Tibial artery (tissue), 4 donors: ENCODE data around the gene CXorf65.

Experiments used
- DNase-seq, 2 donors: peaks; one replicate each; pipeline ENCODE4 v3.0.0-alpha.2; 2019
- H3K27ac ChIP-seq, 2 donors: fragments of 200-600 bp; sonication (generic) in 1 of 2; 1 replicate in 1 of 2; 2 replicates in 1 of 2; pipeline ENCODE4 v1.5.1; 2018 to 2019; ENCODE audit warnings: mild to moderate bottlenecking in 1 of 2
- H3K27me3 ChIP-seq, 2 donors: fragments of 200-600 bp; sonication (generic) in 1 of 2; one replicate each; pipeline versions ENCODE4 v1.5.1 to v1.6.0; 2016 to 2019
- H3K36me3 ChIP-seq, 3 donors: fragments of 200-600 bp; sonication (generic) in 2 of 3; one replicate each; pipeline ENCODE4 v1.5.1; 2016 to 2019; ENCODE audit warnings: mild to moderate bottlenecking in 2 of 3
- H3K4me1 ChIP-seq, 4 donors: fragments of 200-600 bp; sonication (generic) in 2 of 4; 1 replicate in 3 of 4; 2 replicates in 1 of 4; pipeline ENCODE4 v1.5.1; 2016 to 2019
- H3K4me3 ChIP-seq, 2 donors: fragments of 200-600 bp; sonication (generic) in 1 of 2; 1 replicate in 1 of 2; 2 replicates in 1 of 2; pipeline ENCODE4 v1.5.1; 2018 to 2019; ENCODE audit warnings: mild to moderate bottlenecking in 2 of 2
- H3K9me3 ChIP-seq, 3 donors: fragments of 200-600 bp; sonication (generic) in 1 of 3; one replicate each; pipeline ENCODE4 v1.5.1; 2016 to 2019
- intact Hi-C: fragments of 100-400 bp; cut with DNase I; formaldehyde crosslinking; loops from one replicate; pipeline ENCODE4 v1.15.0; 2023; ENCODE audit warnings: low total_unique reads
- TF ChIP-seq, protein P1 (sequence below), 2 experiments: fragments of 200-600 bp in 1 of 2; fragments of 450-650 bp in 1 of 2; IDR thresholded peaks; one replicate each; pipeline ENCODE4 v1.5.1; 2017 to 2019; ENCODE audit warnings: antibody characterized with exemption in 2 of 2, mild to moderate bottlenecking in 1 of 2, moderate library complexity in 1 of 2

The CXorf65 gene

DNA sequence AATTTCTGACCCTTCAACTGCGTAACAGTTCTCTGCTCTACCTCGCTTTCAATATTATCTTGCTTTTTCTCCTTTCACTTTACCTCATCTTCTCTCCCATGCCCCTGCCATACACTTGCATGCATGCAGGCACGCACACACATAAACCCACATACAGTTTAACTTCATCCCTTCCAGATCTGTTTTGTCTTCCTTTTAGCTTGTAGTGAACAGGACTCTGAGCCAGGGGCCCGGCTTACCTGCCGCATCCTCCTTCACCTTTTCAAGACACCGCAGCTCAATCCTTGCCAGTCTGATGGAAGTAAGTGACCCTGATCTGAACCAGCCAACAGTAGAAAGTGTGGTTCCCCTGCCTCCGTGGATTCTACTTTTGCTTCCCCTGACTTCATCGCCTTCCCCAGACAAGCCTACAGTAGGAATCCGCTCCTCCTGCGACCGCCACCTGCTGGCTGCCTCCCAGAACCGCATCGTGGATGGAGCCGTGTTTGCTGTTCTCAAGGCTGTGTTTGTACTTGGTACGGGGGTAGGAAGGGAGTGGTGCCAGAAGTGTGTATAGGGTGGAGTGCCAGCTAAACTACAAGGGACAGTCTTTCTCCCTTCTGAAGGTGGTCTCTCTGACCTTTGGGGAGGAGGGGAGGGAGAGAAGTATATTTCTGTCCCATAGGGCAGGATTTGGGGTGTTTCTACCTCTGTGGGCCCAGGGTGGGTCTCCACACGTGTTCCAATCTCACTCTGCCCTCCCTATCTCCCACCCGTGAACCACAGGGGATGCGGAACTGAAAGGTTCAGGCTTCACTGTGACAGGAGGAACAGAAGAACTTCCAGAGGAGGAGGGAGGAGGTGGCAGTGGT, 22.6 kb upstream of the CXorf65 start:
- Histone ChIP-seq H3K4me3 (no peak overlapping the region), H3K27ac (no peak overlapping the region)
- intact Hi-C loops, result no loop called here

DNA sequence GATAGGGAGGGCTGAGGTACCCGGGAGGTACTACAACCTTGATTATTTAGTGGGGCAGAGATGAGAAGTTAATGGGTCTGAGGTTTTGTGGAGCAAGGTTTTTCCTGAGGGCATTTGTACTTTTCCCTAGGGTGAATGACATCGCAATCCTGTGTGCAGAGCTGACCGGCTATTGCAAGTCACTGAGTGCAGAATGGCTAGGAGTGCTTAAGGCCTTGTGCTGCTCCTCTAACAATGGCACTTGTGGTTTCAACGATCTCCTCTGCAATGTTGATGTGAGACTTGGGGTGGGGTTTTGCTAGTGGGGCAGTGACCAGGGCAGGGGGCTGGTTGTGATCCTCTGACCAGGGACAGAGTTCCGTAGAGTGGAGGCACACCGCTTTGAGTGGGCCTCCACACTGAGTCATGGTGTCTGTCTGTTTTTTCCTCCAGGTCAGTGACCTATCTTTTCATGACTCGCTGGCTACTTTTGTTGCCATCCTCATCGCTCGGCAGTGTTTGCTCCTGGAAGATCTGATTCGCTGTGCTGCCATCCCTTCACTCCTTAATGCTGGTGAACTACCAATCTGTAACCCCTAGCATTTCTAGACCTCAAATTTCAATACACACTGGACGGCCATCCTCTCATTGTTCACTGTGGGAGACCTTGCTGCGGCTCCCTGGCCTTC, 21.8 kb upstream of the CXorf65 start:
- Histone ChIP-seq H3K4me3 (no peak overlapping the region), H3K27me3 (no peaks in the 10 kb centered on the region), H3K4me1 (no peaks in the 10 kb centered on the region), H3K27ac (no peak overlapping the region), H3K36me3 (peaks cover 16 to 97% (median 67%) of the 10 kb centered on the region in 3 donors), H3K9me3 (no peaks in the 10 kb centered on the region)
- DNase-seq, result no peak
- TF ChIP-seq, protein P1, sequence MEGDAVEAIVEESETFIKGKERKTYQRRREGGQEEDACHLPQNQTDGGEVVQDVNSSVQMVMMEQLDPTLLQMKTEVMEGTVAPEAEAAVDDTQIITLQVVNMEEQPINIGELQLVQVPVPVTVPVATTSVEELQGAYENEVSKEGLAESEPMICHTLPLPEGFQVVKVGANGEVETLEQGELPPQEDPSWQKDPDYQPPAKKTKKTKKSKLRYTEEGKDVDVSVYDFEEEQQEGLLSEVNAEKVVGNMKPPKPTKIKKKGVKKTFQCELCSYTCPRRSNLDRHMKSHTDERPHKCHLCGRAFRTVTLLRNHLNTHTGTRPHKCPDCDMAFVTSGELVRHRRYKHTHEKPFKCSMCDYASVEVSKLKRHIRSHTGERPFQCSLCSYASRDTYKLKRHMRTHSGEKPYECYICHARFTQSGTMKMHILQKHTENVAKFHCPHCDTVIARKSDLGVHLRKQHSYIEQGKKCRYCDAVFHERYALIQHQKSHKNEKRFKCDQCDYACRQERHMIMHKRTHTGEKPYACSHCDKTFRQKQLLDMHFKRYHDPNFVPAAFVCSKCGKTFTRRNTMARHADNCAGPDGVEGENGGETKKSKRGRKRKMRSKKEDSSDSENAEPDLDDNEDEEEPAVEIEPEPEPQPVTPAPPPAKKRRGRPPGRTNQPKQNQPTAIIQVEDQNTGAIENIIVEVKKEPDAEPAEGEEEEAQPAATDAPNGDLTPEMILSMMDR (IDR thresholded peaks at IDR 0.05), result no peak
- intact Hi-C loops, result no loop called here

More for the DNA sequence above, 22.6 kb upstream of the CXorf65 start:
- TF ChIP-seq, protein P1 (IDR thresholded peaks at IDR 0.05), result peak; percentile 53 to 56
- H3K36me3 ChIP-seq, result peaks cover 15 to 97% (median 67%) of the 10 kb centered on the region in 3 donors
- no peaks in the 10 kb centered on the region for H3K9me3 ChIP-seq
- DNase-seq, result peak; percentile 51 to 73
- no peaks in the 10 kb centered on the region for H3K4me1 ChIP-seq
- no peaks in the 10 kb centered on the region for H3K27me3 ChIP-seq

DNA sequence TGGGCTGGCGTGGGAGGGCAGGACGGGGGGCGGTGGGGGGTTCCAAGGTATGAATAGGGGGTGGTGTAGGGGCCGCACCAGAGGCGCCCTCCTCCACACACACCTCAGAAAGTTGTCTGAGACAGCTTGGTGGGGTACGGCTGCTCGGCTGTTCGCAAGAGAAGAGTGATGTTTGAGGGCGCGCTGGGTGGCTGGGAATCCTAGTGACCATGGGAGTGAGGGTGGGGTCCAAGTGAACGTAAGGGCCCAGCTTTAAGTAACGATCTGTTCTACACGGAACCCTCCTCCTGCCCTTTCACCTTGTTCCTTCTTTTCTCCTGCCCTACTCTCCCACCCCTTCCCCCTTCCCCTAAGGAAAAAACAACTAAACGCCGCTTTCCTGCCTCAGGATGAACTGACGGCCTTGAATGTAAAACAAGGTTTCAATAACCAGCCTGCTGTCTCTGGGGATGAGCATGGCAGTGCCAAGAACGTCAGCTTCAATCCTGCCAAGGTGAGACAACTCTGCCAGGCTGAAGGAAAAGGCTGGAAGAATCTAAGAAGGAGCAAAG, 12.5 kb upstream of the CXorf65 start:
- Histone ChIP-seq H3K27me3 (no peaks in the 10 kb centered on the region), H3K4me3 (peak overlapping the region; percentile 71 to 75), H3K9me3 (no peaks in the 10 kb centered on the region), H3K4me1 (peaks cover 0 to 13% (median 0%) of the 10 kb centered on the region in 4 donors), H3K36me3 (peaks cover 17 to 34% (median 18%) of the 10 kb centered on the region in 3 donors), H3K27ac (peak overlapping the region; percentile 83 to 89)
- TF ChIP-seq, protein P1 (IDR thresholded peaks at IDR 0.05), result no peak
- no peak for DNase-seq
- intact Hi-C loops, result no loop called here

DNA sequence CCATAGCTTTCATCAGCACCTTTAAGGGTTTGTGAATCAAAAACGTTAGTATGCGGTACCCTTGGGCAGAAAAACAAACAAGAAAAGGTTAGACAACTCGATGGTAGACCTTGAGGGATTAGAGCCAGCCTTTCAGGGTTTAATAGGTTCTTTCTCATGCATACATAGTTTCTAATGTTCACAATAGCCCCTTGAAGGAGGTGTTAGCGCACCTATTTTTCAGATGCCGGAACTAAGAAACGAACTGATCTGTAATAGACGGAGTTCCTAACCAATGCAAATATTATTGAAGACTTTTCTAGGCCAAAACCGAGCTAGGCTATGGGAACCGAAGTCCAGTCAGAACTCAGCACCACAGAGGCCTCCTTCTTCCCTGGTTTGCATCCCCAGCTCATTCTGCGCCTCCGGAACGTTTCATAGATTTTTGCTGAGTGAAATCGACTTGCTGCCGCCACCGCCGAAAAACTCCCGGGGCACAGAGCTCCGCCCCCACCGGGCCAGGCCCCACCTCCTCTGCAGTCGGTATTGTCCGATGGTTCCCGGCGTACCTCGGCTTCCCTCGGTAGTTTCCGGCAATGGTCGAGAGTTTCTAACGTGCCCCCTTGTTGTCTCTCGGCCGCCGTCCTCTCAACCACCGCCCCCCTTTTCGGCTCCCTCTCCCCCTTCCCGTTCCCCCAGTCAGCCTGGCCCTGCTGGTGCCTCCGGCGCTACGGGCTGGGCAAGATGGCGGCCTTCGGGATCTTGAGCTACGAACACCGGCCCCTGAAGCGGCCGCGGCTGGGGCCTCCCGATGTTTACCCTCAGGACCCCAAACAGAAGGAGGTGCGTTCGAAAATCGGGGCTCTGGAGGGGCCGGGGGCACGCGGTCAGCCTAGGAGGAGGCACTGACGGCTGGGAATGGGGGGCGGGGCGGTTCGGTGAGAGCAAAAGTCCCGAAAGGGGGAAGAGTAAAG, 11.8 kb upstream of the CXorf65 start, which contains the start of gene MED12:
MED12 (plus strand) TSS at position 565 of the 953 bp plus-strand sequence; CDS start at position 724, 159 bp downstream.
- H3K27me3 ChIP-seq, result no peaks in the 10 kb centered on the region
- H3K27ac ChIP-seq, result peak within 1 kb of the TSS; percentile 83 to 89
- no peaks in the 10 kb centered on the region for H3K9me3 ChIP-seq
- H3K36me3 ChIP-seq, result peaks cover 17 to 27% (median 18%) of the 10 kb centered on the region in 3 donors
- H3K4me1 ChIP-seq, result peaks cover 0 to 13% (median 0%) of the 10 kb centered on the region in 4 donors
- intact Hi-C loops, result no loop called here
- peak within 1 kb of the TSS; percentile 71 to 75 for H3K4me3 ChIP-seq
- TF ChIP-seq, protein P1 (IDR thresholded peaks at IDR 0.05), result no peak
- peak; percentile 79 to 89 for DNase-seq

DNA sequence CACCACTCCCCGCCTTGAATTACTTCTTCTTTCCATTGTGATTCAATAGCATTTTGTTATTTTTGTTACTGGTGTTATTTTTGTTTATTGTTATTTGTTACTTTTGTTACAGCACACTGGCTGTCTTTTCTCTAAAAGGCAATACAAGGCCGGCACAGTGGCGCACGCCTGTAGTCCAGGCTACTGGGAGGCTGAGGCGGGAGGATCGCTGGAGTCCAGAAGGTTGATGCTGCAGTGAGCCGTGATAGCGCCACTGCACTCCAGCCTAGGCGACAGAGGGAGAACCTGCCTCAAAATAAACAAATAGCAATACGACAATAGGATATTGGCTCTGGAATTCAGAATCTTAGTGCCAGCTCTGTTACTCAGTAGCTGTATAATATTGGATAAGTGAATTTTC, 10.8 kb upstream of the CXorf65 start:
- peak overlapping the region in 1 of 2 donors; percentile 89 for H3K27ac ChIP-seq
- no peaks in the 10 kb centered on the region for H3K27me3 ChIP-seq
- no peak for DNase-seq
- TF ChIP-seq, protein P1 (IDR thresholded peaks at IDR 0.05), result no peak
- intact Hi-C loops, result no loop called here
- no peak overlapping the region for H3K4me3 ChIP-seq
- peaks cover 10 to 17% (median 12%) of the 10 kb centered on the region in 3 donors for H3K36me3 ChIP-seq
- peaks cover 0 to 13% (median 0%) of the 10 kb centered on the region in 4 donors for H3K4me1 ChIP-seq
- no peaks in the 10 kb centered on the region for H3K9me3 ChIP-seq
